Measurements from ENCODE around the gene PTX4. TPM values are rescaled to one million over a fixed set of nuclear protein-coding genes. Genes with fewer than 3 reads are reported as not detected.
"Not testable (repeated sequence)": the region's sequence is repeated elsewhere in the genome, so short reads cannot be mapped to it uniquely, and the experiment has no call there.

Gene PTX4
- polyA plus RNA-seq, 1 of the 3 experiments (the other 2 are of a cell fraction) = not detected

GRCh38 chr16:1442697-1443096, 46.0 kb downstream of the PTX4 start:
- Histone ChIP-seq H3K27ac (ENCODE audit: low read depth in 2 of 2, low read length in 1 of 2) (no peak overlapping the region), H3K27me3 (ENCODE audit: insufficient read depth) (no peaks in the 10 kb centered on the region), H4K20me1 (ENCODE audit: insufficient read depth) (no peaks in the 10 kb centered on the region), H3K4me1 (ENCODE audit: control insufficient read depth in 1 of 2, insufficient read depth in 2 of 2, low read depth in 1 of 2, low read length in 1 of 2) (no peaks in the 10 kb centered on the region; a peak in 1 of 4 replicates), H3F3A (replicated peaks; ENCODE audit: insufficient read depth) (no peaks in the 10 kb centered on the region), H3K36me3 (replicated peaks in 1 of 2; ENCODE audit: control insufficient read depth in 1 of 2, insufficient read depth in 2 of 2, low read length in 1 of 2) (peaks cover 0 to 6% of the 10 kb centered on the region in 2 experiments), H2AFZ (ENCODE audit: low read depth) (no peak overlapping the region), H3K4me2 (no peak overlapping the region), H3K79me2 (ENCODE audit: insufficient read depth) (no peaks in the 10 kb centered on the region), H3K9ac (no peak overlapping the region), H3K9me3 (no peaks in the 10 kb centered on the region), H3K4me3 (ENCODE audit: low read depth in 2 of 2, low read length in 1 of 2) (no peak overlapping the region), H3K9me2 (no peaks in the 10 kb centered on the region)
- POLR2A ChIA-PET = no interaction called here
- TF ChIP-seq RXRA (IDR thresholded peaks at IDR 0.05; ENCODE audit: borderline replicate concordance, low read depth) = no peak
- no peak for DNase-seq
- WGBS (ENCODE audit: low lambda C conversion rate) = 68% methylated on average over 8 of the region's 24 CpGs
- CTCF ChIA-PET = no interaction called here

- H3K27me3 ChIP-seq (ENCODE audit: insufficient read depth) = no peaks in the 10 kb centered on the region
- TF ChIP-seq RXRA (IDR thresholded peaks at IDR 0.05; ENCODE audit: borderline replicate concordance, low read depth) (no peak), POLR2AphosphoS5 (IDR thresholded peaks at IDR 0.05; ENCODE audit: low read depth, low read length) (no peak), GATA2 (CRISPR knock-in tag; IDR thresholded peaks at IDR 0.05) (no peak), RAD21 (IDR thresholded peaks at IDR 0.05; ENCODE audit: low read length) (no peak), RFX5 (IDR thresholded peaks at IDR 0.05; ENCODE audit: low read length) (no peak), FOXM1 (IDR thresholded peaks at IDR 0.05; ENCODE audit: low read depth) (no peak), JUND (IDR thresholded peaks at IDR 0.05) (no peak), TCF12 (IDR thresholded peaks at IDR 0.05) (no peak), SIN3A (IDR thresholded peaks at IDR 0.05; ENCODE audit: borderline replicate concordance, low read depth, low read length) (no peak), TAF1 (IDR thresholded peaks at IDR 0.05; ENCODE audit: borderline replicate concordance, low read depth, low read length) (no peak), ELF1 (IDR thresholded peaks at IDR 0.05) (no peak)
- H2AFZ ChIP-seq (ENCODE audit: low read depth) = no peak overlapping the region
- H3K9me3 ChIP-seq = no peaks in the 10 kb centered on the region
- no peak overlapping the region for H3K4me2 ChIP-seq
- peaks cover 0 to 4% of the 10 kb centered on the region in 2 experiments for H3K36me3 ChIP-seq (replicated peaks in 1 of 2; ENCODE audit: control insufficient read depth in 1 of 2, insufficient read depth in 2 of 2, low read length in 1 of 2)
- no peaks in the 10 kb centered on the region for H3F3A ChIP-seq (replicated peaks; ENCODE audit: insufficient read depth)
- no peaks in the 10 kb centered on the region for H3K79me2 ChIP-seq (ENCODE audit: insufficient read depth)
- H3K4me1 ChIP-seq (ENCODE audit: control insufficient read depth in 1 of 2, insufficient read depth in 2 of 2, low read depth in 1 of 2, low read length in 1 of 2) = no peaks in the 10 kb centered on the region; a peak in 1 of 4 replicates
- ChIA-PET CTCF (interaction anchor here (1.0 to 1.2 kb wide), 2 partner anchors 12 to 22 kb away, joined by 3 read pairs; no protein-coding TSS in a partner anchor), POLR2A (no interaction called here)
- H3K9me2 ChIP-seq = no peaks in the 10 kb centered on the region
- no peak overlapping the region for H3K27ac ChIP-seq (ENCODE audit: low read depth in 2 of 2, low read length in 1 of 2)
- H3K4me3 ChIP-seq (ENCODE audit: low read depth in 2 of 2, low read length in 1 of 2) = no peak overlapping the region
- DNase-seq = no peak
- no peaks in the 10 kb centered on the region for H4K20me1 ChIP-seq (ENCODE audit: insufficient read depth)
- WGBS (ENCODE audit: low lambda C conversion rate) = 83% methylated on average over 11 of the region's 22 CpGs
- no peak overlapping the region for H3K9ac ChIP-seq
Measured at GRCh38 chr16:1441391-1441829, 47.3 kb downstream of the PTX4 start.

GRCh38 chr16:1439699-1440074, 49.1 kb downstream of the PTX4 start:
- H3K4me3 ChIP-seq (ENCODE audit: low read depth in 2 of 2, low read length in 1 of 2); H3K4me2 ChIP-seq; H2AFZ ChIP-seq (ENCODE audit: low read depth); H3K27me3 ChIP-seq (ENCODE audit: insufficient read depth); H3K4me1 ChIP-seq (ENCODE audit: control insufficient read depth in 1 of 2, insufficient read depth in 2 of 2, low read depth in 1 of 2, low read length in 1 of 2); H3K9me3 ChIP-seq; CTCF ChIA-PET; H3F3A ChIP-seq (replicated peaks; ENCODE audit: insufficient read depth); H4K20me1 ChIP-seq (ENCODE audit: insufficient read depth); H3K9me2 ChIP-seq; H3K36me3 ChIP-seq (replicated peaks in 1 of 2; ENCODE audit: control insufficient read depth in 1 of 2, insufficient read depth in 2 of 2, low read length in 1 of 2); POLR2A ChIA-PET; H3K79me2 ChIP-seq (ENCODE audit: insufficient read depth); H3K9ac ChIP-seq; DNase-seq; H3K27ac ChIP-seq (ENCODE audit: low read depth in 2 of 2, low read length in 1 of 2): not testable (repeated sequence)
- WGBS (ENCODE audit: low lambda C conversion rate) = 88% methylated on average over 4 of the region's 4 CpGs
